VCaP (cell line): ENCODE results near the gene AP3B2.
A peak's percentile ranks its signal among the peaks of the same experiment; 100 is the strongest.
"Not testable (repeated sequence)": the region's sequence is repeated elsewhere in the genome, so short reads cannot be mapped to it uniquely, and the experiment has no call there.

Experiments used
- H3K27ac ChIP-seq: fragments of 450-650 bp; 2 replicates; pipeline ENCODE4 v1.5.1; 2017
- TF ChIP-seq, protein P1 (sequence below): fragments of 450-650 bp; conservative IDR thresholded peaks from 2 replicates; pipeline ENCODE4 v1.5.1; 2017; ENCODE audit warnings: mild to moderate bottlenecking, moderate library complexity

Gene AP3B2

DNA sequence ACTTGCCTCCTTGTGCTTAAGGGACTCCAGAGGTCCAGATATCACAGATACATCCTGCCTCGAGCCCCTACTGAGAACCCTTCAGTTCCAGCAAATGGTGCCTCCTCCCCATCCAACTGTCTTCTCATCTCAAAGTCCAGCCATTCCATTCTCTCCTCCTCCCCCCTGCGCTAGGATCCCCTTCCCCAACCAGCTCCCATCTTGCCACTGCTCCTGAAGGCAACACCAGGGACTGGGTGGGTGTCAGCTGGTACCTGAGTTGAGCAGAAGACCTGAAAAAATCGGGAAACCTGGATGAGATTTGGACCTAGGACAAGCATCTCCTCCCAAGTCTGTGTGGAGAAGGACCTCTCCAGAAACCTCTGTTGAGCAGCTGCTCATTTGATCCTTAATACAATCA is 2.4 kb upstream of the AP3B2 start:
- no peak overlapping the region for H3K27ac ChIP-seq
- TF ChIP-seq, protein P1, sequence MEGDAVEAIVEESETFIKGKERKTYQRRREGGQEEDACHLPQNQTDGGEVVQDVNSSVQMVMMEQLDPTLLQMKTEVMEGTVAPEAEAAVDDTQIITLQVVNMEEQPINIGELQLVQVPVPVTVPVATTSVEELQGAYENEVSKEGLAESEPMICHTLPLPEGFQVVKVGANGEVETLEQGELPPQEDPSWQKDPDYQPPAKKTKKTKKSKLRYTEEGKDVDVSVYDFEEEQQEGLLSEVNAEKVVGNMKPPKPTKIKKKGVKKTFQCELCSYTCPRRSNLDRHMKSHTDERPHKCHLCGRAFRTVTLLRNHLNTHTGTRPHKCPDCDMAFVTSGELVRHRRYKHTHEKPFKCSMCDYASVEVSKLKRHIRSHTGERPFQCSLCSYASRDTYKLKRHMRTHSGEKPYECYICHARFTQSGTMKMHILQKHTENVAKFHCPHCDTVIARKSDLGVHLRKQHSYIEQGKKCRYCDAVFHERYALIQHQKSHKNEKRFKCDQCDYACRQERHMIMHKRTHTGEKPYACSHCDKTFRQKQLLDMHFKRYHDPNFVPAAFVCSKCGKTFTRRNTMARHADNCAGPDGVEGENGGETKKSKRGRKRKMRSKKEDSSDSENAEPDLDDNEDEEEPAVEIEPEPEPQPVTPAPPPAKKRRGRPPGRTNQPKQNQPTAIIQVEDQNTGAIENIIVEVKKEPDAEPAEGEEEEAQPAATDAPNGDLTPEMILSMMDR, result no peak

GRCh38 chr15:82710926-82711490 is 1.3 kb upstream of the AP3B2 start:
- no peak overlapping the region for H3K27ac ChIP-seq

GRCh38 chr15:82710208-82710555 is 507 bp upstream of the AP3B2 start:
- TF ChIP-seq, protein P1, result no peak

More at GRCh38 chr15:82710926-82711490, 1.3 kb upstream of the AP3B2 start:
- TF ChIP-seq, protein P1, result no peak

DNA sequence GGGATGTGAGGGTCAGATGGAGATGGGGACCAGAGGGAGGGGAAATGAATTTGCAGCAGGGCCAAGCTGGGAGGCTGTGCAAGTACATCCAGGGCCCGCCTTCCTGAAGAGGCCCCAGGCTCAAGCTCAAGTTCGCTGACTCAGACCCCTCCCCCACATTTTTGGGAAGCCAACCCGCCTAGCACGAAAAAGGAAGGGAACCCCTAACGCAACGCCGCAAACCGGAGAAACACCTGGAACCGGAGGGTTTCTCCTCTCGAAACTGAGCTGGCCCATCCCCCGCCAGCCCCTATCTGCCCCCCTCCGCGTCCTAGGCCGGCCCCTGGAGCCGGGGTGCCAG is 624 bp downstream of the AP3B2 start:
- peak overlapping the region; percentile 96 for H3K27ac ChIP-seq
- TF ChIP-seq, protein P1, result no peak

More at GRCh38 chr15:82710208-82710555, 507 bp upstream of the AP3B2 start:
- H3K27ac ChIP-seq, result peak overlapping the region; percentile 96

- H3K27ac ChIP-seq, result not testable (repeated sequence)
Observed at GRCh38 chr15:82705856-82706255, 3.8 kb downstream of the AP3B2 start.

- TF ChIP-seq, protein P1, result no peak
- H3K27ac ChIP-seq, result no peak overlapping the region
Observed at GRCh38 chr15:82699726-82700125, 9.9 kb downstream of the AP3B2 start.

GRCh38 chr15:82698711-82699345 is 10.8 kb downstream of the AP3B2 start:
- TF ChIP-seq, protein P1, result no peak
- no peak overlapping the region for H3K27ac ChIP-seq

GRCh38 chr15:82697735-82698407 is 11.8 kb downstream of the AP3B2 start:
- H3K27ac ChIP-seq, result no peak overlapping the region
- TF ChIP-seq, protein P1, result no peak
